PC-9 (cell line): ENCODE results near the gene SIK3. TPM values are rescaled to one million over a fixed set of nuclear protein-coding genes. Genes with fewer than 3 reads are reported as not detected.

Experiments used
- BruUV-seq: library from RNA; stranded (reverse); fragments of 400-500 nt; replicated peaks from 2 replicates; lab custom pipeline; 2021; lab: Mats Ljungman, UMichigan
- CTCF ChIA-PET: fragments of 300-600 bp; sonication (Branson Sonifier 250); formaldehyde crosslinking; loops from one replicate; lab custom pipeline; 2022; ENCODE audit warnings: antibody characterized with exemption; lab: Charles Lee
- POLR2A ChIA-PET: fragments of 300-600 bp; sonication (Branson Sonifier 250); formaldehyde crosslinking; loops from one replicate; lab custom pipeline; 2022; ENCODE audit warnings: antibody characterized with exemption; ENCODE audit not compliant: unreplicated experiment; lab: Charles Lee
- DNase-seq, 2 experiments: peaks; one replicate each; pipeline versions ENCODE4 v3.0.0 to v3.0.0-alpha.2; 2015 to 2022; ENCODE audit warnings: mixed read lengths in 1 of 2
- H2AFZ ChIP-seq: fragments of 200-600 bp; sonication (generic); 2 replicates; pipeline ENCODE4 v1.8.1; 2017; ENCODE audit warnings: antibody characterized with exemption
- H3F3A ChIP-seq: fragments of 200-600 bp; sonication (generic); 2 replicates; pipeline ENCODE4 v1.8.1; 2017; ENCODE audit warnings: antibody characterized with exemption, mild to moderate bottlenecking, low read depth; ENCODE audit not compliant: insufficient read depth
- H3K27ac ChIP-seq: fragments of 200-600 bp; sonication (generic); 2 replicates; pipeline ENCODE4 v1.6.1; 2016; ENCODE audit warnings: mixed run types
- H3K27me3 ChIP-seq: fragments of 200-600 bp; sonication (generic); 2 replicates; pipeline ENCODE4 v1.6.1; 2016; ENCODE audit warnings: low read depth, mixed run types; ENCODE audit not compliant: insufficient read depth
- H3K36me3 ChIP-seq: fragments of 200-600 bp; sonication (generic); 2 replicates; pipeline ENCODE4 v1.6.1; 2016; ENCODE audit warnings: low read depth, mixed run types
- H3K4me1 ChIP-seq: fragments of 200-600 bp; sonication (generic); replicated peaks from 2 replicates; pipeline ENCODE4 v1.6.1; 2016; ENCODE audit warnings: mixed run types; ENCODE audit not compliant: insufficient read depth
- H3K4me2 ChIP-seq: fragments of 200-600 bp; sonication (generic); 2 replicates; pipeline ENCODE4 v1.6.1; 2017; ENCODE audit warnings: mixed run types
- H3K4me3 ChIP-seq: fragments of 200-600 bp; sonication (generic); 2 replicates; pipeline ENCODE4 v1.6.1; 2016; ENCODE audit warnings: mixed run types
- H3K79me2 ChIP-seq: fragments of 200-600 bp; sonication (generic); 2 replicates; pipeline ENCODE4 v1.6.1; 2017; ENCODE audit warnings: low read depth, mixed run types
- H3K9me2 ChIP-seq: fragments of 200-600 bp; sonication (generic); 2 replicates; pipeline ENCODE4 v1.8.1; 2017; ENCODE audit warnings: mild to moderate bottlenecking; ENCODE audit not compliant: insufficient read depth
- H3K9me3 ChIP-seq: fragments of 200-600 bp; sonication (generic); 2 replicates; pipeline ENCODE4 v1.8.1; 2016; ENCODE audit warnings: low read depth; ENCODE audit not compliant: insufficient read depth
- H4K20me1 ChIP-seq: fragments of 200-600 bp; sonication (generic); 2 replicates; pipeline ENCODE4 v1.8.1; 2017; ENCODE audit not compliant: insufficient read depth
- CTCF ChIP-seq: fragments of 200-600 bp; sonication (generic); conservative IDR thresholded peaks from 2 replicates; pipeline ENCODE4 v1.6.1; 2017; ENCODE audit warnings: mixed run types, antibody characterized with exemption, mild to moderate bottlenecking, moderate library complexity
- EZH2 ChIP-seq: fragments of 200-600 bp; sonication (generic); IDR thresholded peaks from 2 replicates; pipeline ENCODE4 v1.8.0; 2017; ENCODE audit warnings: antibody characterized with exemption, low read depth
- intact Hi-C: fragments of 100-400 bp; cut with micrococcal nuclease; formaldehyde crosslinking; loops from one replicate; pipeline ENCODE4 v1.10.0; 2022; ENCODE audit not compliant: unreplicated experiment
- total RNA-seq: library from RNA; stranded (reverse); gene quantifications from 2 replicates; pipeline ENCODE4 v1.2.3, GENCODE V29; 2021

Gene SIK3
- total RNA-seq, 1 experiment from 2014 or later = 30.2 TPM

- H4K20me1 ChIP-seq = no peaks in the 10 kb centered on the region
- intact Hi-C loops = no loop called here
- CTCF ChIA-PET = no interaction called here
- no peaks in the 10 kb centered on the region for H3K36me3 ChIP-seq
- H3K4me2 ChIP-seq = no peak overlapping the region
- no peaks in the 10 kb centered on the region for H3K79me2 ChIP-seq
- no peak overlapping the region for H2AFZ ChIP-seq
- no peaks in the 10 kb centered on the region for H3K9me2 ChIP-seq
- POLR2A ChIA-PET = no interaction called here
- BruUV-seq = no TSS peak
- H3K4me3 ChIP-seq = no peak overlapping the region
- no peaks in the 10 kb centered on the region for H3K4me1 ChIP-seq
- no peak for TF ChIP-seq EZH2
- TF ChIP-seq CTCF = no peak
- no peaks in the 10 kb centered on the region for H3K27me3 ChIP-seq
- DNase-seq = no peak
- no peak overlapping the region for H3K27ac ChIP-seq
- H3K9me3 ChIP-seq = no peaks in the 10 kb centered on the region
- 0 out of 2 replicates have a peak, but pooled peaks cover 3% of the 10 kb centered on the region for H3F3A ChIP-seq
Observed at GRCh38 chr11:116813781-116814471, 284.3 kb downstream of the SIK3 start.

GRCh38 chr11:116813170-116813569 is 285.1 kb downstream of the SIK3 start:
- H4K20me1 ChIP-seq = no peaks in the 10 kb centered on the region
- no peaks in the 10 kb centered on the region for H3K36me3 ChIP-seq
- no peaks in the 10 kb centered on the region for H3K27me3 ChIP-seq
- CTCF ChIA-PET = no interaction called here
- H3K79me2 ChIP-seq = no peaks in the 10 kb centered on the region
- no peaks in the 10 kb centered on the region for H3K9me3 ChIP-seq
- H3K4me1 ChIP-seq = no peaks in the 10 kb centered on the region
- no peak overlapping the region for H3K4me3 ChIP-seq
- TF ChIP-seq CTCF (no peak), EZH2 (no peak)
- POLR2A ChIA-PET = interaction anchor here (0.6 kb wide), 1 partner anchor 303 kb away, joined by 6 read pairs; no protein-coding TSS in a partner anchor
- intact Hi-C loops = no loop called here
- no peak overlapping the region for H3K4me2 ChIP-seq
- H3F3A ChIP-seq = 0 out of 2 replicates have a peak, but pooled peaks cover 3% of the 10 kb centered on the region
- H2AFZ ChIP-seq = no peak overlapping the region
- no peak overlapping the region for H3K27ac ChIP-seq
- no TSS peak for BruUV-seq
- no peak for DNase-seq
- no peaks in the 10 kb centered on the region for H3K9me2 ChIP-seq

GRCh38 chr11:116812109-116812508 is 286.1 kb downstream of the SIK3 start:
- Histone ChIP-seq H4K20me1 (no peaks in the 10 kb centered on the region), H3K36me3 (no peaks in the 10 kb centered on the region), H3K79me2 (no peaks in the 10 kb centered on the region), H3K9me3 (no peaks in the 10 kb centered on the region), H3K27ac (no peak overlapping the region), H2AFZ (no peak overlapping the region), H3F3A (no peaks in the 10 kb centered on the region), H3K4me3 (no peak overlapping the region), H3K9me2 (no peaks in the 10 kb centered on the region), H3K4me2 (no peak overlapping the region), H3K27me3 (no peaks in the 10 kb centered on the region), H3K4me1 (no peaks in the 10 kb centered on the region)
- CTCF ChIA-PET = no interaction called here
- TF ChIP-seq CTCF (no peak), EZH2 (no peak)
- intact Hi-C loops = no loop called here
- POLR2A ChIA-PET = no interaction called here
- no peak for DNase-seq
- BruUV-seq = no TSS peak
